Sciatic nerve (tissue), 2 donors: ENCODE measurements around the gene GBX1. TPM values are rescaled to one million over a fixed set of nuclear protein-coding genes. Genes with fewer than 3 reads are reported as not detected.

Experiments
- ATAC-seq: fragments of 200-7000 bp; cut with Tn5 transposase; one replicate; pipeline ENCODE4 v1.9.1; 2020; ENCODE audit warnings: mild to moderate bottlenecking, moderate library complexity
- DNase-seq: peaks from one replicate; pipeline ENCODE4 v3.0.0-alpha.2; 2020; ENCODE audit warnings: low spot score
- intact Hi-C: fragments of 100-400 bp; cut with DNase I; formaldehyde crosslinking; loops from one replicate; pipeline ENCODE4 v1.14.2; 2022
- total RNA-seq: library from RNA; stranded (reverse); fragmentation: NEBNext Ultra II Directional; extraction: Animal tissue kit (Norgen Biotek cat#: 25700); gene quantifications from one replicate; pipeline ENCODE4 v1.2.1, GENCODE V29; 2021
- donor health status: DM: no; HTN: no; CAD: no.
- donor health status: DM: no; HTN: no; CAD: no.

Gene GBX1
- total RNA-seq, 1 donor from 2014 or later: not detected

DNA sequence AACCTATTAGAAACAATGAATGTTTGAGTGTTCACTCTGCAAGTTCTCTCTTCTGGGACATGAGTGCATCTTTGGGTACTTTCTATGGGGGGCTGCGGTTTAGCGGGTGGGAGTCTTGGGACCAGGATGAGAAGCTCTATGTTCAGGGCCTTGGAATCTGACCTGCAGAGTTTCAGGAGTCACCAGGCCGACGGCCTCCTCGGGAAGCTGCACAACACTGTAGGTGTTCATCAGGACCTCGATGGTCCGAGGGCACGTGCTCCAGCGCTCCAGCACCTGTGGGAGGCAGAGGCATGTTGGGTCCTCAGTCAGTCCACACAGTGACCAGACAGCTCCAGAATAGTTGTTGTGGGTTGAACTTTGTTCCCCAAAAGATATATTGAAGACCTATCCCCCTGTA, 8.9 kb upstream of the GBX1 start:
- peak; percentile 19 for DNase-seq
- intact Hi-C loops: no loop called here

DNA sequence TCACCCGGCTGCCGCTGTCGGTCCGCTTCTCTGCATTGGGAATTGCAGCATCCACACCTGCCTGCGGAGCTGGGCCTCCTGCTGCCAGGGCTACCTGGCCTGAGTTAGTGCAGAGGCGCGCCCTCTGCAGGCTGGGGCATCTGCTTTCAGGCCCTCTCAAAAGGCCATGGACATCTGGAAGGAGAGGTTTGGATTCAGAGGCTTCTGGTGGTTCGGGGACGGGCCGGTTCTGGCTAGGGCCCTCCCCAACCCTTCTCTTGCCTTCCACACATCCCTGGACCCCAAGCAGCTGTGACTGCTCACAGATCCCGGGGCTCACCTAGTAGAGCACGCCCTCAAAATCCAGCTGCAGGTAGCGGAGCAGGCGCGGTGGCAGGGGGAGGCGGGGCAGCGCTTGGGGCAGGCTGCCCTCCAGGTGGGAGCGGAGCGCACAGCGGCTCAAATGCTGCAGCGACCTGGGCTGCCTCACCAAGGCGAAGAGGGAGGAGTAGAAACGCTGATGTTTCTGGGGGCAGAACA, 8.4 kb upstream of the GBX1 start:
- intact Hi-C loops: no loop called here
- ATAC-seq (no peak), DNase-seq (peak; percentile 47)

More for the DNA sequence above, 8.9 kb upstream of the GBX1 start:
- ATAC-seq: no peak

DNA sequence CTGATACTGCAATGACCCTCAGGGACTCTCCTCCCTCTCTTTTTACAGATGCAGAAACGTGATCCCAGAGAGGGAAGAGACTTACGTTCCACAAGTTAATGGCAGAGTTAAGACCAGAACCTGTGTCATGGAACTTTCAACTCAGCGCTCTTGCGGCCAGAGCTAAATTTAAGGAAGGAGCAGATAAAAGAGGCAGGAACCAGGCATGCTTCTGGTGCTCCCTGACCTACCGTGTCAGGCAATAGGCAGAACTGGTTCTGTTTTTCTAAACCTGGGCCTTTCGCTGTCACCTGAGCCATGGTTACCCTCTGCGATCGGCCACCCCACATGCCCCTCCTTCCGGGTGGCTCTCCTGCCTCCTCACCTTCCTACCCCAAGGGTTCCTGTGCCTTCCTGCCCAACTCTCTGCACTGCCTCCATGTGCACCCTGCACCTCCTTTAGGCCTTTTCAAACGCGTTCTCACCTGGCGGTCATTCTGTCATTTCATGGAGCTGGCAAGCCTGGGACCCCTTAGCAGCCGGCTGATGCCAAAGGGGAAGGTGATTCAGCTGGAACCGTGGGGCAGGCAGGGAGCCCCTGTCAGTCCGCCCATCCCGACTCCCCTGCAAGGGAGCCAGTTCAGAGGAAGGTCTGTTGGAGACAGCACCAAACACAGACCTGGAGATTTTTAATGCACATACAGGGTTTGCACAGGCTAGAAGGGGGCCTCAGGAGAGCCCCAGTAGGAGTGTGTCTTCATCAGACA, 7.7 kb upstream of the GBX1 start:
- DNase-seq (peak; percentile 50), ATAC-seq (no peak)
- intact Hi-C loops: no loop called here

DNA sequence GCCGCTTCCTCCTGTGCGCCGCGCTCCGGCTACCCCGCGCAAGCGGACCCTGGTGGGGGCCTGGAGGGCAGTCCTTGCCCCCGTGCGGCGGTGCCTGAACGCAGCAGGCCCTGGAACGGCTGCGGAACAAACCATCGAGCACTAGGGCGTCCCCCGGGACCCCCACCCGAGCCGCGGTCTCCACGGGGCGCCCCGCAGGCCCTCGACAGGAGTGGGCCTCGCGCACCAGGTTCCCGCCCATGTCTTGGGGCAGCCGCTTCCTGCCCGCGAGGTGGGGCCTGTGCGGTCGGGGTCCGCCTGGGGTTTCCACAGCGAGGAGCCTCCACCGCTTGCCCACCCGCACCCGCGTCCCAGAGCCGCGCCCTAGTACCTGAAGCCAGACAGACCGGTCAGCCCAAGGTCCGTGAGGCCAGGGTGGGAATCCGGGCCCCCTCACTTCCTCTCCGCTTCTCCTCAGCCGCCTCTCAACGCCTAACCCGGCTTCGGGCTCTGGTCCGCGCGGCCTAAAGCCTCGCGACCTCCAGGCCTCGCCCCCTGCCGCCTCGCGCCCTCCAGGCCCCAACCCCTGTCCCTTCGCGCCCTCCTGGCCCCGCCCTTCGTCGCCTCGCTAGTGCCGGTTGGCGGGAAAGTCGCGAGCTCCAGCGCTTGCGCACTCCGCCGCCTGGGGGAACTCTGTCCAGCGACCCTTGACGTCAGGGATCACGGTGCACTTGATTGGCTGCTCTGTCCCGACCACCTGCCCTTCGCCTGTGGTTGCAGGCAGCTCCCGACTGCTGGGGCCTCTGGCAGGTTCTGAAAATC, 7.0 kb upstream of the GBX1 start:
- peak; percentile 76 for DNase-seq
- intact Hi-C loops: loop anchor here (5.0 kb wide), 1 partner anchor 37 kb away; no protein-coding TSS in a partner anchor
- ATAC-seq: peak; percentile 50

DNA sequence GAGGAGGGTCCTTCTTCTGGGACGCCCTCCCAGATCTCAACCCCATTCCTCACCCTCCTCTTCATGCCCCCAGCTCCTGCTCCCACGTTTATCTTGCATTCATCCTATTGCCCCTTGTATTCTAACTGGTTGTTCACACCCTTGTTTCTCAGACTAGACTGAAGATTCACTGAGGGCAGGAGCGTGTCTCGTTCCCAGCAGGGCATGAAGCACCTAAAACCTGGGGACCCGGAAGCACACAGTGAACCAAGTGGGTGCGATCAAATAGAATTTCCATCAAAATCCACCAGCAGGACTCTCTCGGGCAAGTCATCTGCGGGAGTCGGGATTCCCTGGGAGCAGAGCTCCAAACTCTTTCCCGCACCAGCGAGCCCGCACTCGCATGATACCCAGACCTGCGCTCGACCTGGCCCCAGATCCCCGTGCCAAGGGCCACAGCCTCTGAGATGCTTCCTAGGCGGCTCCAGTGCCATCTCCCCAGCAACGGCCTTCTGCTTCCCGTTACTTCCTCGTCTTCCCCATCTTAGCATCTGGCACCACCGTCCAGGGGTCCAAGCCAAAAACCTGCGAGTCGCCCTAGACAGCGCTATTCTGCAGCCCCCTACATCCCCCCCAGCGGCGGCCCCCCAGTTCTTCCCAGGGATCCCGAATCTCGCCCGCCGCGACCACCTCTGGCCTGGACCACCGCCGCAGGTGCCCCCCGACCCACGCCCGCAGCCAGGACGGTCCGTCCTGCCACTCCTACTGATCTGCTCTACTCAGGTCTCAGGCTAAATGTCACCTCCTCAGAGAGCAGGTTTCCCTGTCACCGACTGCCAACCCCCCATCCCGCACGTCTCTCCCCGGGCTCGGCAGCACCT, 6.1 kb upstream of the GBX1 start:
- DNase-seq (peak; percentile 52), ATAC-seq (no peak)
- intact Hi-C loops: loop anchor here (5.0 kb wide), 1 partner anchor 36 kb away; no protein-coding TSS in a partner anchor

DNA sequence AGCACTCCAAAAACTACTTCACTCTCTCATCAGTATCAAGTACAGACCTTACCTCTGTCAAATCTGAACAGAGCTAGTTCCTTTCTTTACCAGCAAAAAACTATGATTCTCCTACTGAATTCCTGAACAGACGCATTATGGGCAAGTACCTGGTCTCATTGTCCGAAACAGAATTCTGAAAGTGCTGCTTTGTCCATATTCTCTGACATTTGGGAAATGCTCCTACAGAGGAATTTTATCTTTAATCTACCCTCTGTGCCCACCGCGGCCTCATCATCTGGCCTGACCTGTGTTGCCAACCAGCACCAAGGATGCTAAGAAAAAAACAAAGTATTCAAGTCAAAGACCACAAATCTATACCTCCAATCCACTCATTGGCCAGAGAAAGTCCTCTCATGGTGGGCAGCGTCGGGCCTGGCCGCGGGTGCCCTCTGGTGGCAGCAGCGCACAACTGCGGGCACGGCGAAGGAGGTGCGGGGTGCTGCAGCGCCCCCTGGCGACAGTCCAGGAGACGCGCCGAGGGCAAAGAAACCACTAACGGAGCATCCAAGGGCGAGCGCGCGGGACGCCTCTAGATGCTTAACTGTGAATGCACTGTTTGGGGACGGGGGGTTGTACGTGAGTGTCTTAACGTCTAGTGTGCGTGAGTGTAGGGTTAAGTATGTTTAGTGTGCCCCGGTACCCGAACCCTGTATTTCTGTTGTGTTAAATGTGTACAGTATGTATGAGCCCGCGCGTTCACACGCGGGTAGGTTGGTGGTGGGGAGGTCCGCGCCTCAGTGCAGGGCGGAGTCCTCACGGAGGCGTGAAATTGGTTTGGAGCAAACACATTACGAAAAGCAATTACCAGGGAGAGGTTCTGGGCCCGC, 5.0 kb upstream of the GBX1 start:
- peak; percentile 88 for DNase-seq
- intact Hi-C loops: loop anchor here (5.0 kb wide), 1 partner anchor 35 kb away; no protein-coding TSS in a partner anchor
- ATAC-seq: peak; percentile 83

DNA sequence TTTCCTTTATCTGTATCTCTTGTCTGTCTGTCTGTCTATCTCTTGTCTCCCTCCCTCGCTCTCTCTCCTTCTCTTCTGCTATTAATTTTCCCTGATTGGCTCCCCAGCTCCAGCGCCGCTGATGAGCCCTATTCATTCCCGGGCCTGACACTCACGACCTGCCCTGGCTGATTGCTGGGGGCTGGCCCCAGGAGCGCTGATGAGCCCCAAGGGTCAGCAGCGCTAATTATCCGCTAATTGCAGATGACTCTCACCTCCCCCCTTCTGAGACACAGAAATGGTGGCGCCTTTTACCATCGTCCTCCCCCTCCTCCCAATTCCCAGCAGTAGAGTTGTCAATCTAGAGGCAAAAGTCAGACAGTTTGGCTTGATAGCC, 1.3 kb upstream of the GBX1 start:
- intact Hi-C loops: no loop called here
- DNase-seq: peak; percentile 17

DNA sequence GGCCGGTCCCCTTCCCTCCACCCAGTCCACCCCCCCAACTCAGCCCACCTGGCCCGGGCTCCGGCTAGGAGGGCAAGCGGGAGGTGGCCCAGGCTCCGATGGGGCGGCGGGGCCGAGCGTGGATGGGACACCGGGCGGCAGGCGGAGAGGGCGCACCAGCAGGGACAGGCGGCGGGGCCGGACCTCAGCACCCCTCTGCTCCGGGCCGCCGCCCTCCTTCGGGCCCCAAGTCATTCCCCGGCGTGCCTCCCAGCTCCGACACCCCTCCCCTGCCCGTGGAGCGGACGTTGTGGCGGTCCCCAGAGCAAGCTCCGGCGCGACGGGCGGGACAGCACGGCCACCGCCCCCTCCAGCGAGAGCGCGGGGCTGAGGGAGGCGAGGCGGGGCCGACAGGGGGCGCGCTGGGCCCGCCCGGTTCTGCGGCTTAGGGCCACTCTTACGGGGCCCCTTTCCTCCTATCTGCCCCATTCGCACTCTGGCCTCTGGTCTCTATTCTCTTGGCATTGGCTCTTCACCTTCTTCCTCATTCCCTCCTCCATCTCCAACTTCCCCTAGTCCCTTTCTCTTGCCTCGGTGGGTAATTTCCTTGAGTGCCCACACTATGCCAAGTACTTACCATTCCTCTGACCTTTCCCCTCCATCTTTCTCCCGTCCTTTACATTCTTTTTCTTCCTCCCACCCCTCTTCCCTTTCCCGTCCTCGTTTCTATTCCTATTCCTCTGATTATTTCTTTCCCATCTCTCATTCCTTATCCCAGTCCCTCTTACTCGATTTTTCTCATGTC, 701 bp upstream of the GBX1 start:
- DNase-seq: peak; percentile 52
- intact Hi-C loops: no loop called here

More for the DNA sequence above, 1.3 kb upstream of the GBX1 start:
- ATAC-seq: no peak

DNA sequence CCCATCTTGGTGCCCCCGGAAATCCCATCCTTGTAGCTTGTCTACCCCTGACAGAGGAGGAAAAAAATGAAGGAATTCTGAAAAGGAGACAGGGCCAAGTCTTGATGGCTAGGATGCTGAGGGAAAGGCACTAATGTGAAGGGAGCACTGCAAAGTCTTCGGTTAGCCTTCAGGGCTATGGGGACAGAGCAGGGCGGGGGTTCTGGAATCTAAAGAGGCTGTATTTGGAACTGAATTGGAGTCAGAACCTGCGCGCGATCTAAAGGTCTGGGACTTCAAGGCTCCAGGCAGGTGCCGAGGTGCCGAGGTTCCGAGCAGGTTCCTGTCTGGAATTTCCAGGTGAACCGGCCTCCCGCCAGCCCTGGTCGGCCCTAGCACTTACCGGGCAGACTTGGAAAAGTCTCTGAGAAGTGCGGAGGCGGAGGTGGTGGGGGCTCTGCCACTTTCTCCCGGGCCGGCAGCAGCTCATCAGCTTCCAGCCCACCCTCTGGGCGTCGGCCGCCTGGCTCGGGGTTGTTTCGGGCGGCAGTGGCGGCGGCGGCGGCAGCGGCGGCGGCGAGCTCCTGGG, 781 bp downstream of the GBX1 start:
- peak; percentile 55 for DNase-seq

More for the DNA sequence above, 701 bp upstream of the GBX1 start:
- peak; percentile 58 for ATAC-seq

DNA sequence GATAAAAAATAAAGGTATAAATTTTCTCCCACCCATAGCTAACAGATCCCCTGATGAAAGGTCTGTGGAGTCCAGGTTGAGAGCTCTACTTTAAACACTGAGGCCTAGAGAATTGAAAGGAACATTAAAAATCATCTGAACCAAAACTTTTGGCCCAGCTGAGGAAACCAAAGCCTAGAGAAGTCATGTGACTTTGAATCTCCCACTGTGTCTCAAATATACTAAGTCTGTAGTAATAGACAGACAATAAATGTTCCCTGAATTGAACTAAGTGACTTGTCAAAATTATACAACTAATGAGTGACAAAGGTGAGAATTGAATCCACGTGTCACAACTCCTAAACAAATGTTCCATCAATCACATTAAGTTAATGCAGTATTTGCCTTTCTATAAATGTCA, 5.7 kb downstream of the GBX1 start:
- intact Hi-C loops: no loop called here
- no peak for ATAC-seq
- DNase-seq: no peak

More for the DNA sequence above, 781 bp downstream of the GBX1 start:
- intact Hi-C loops: no loop called here
- ATAC-seq: no peak

DNA sequence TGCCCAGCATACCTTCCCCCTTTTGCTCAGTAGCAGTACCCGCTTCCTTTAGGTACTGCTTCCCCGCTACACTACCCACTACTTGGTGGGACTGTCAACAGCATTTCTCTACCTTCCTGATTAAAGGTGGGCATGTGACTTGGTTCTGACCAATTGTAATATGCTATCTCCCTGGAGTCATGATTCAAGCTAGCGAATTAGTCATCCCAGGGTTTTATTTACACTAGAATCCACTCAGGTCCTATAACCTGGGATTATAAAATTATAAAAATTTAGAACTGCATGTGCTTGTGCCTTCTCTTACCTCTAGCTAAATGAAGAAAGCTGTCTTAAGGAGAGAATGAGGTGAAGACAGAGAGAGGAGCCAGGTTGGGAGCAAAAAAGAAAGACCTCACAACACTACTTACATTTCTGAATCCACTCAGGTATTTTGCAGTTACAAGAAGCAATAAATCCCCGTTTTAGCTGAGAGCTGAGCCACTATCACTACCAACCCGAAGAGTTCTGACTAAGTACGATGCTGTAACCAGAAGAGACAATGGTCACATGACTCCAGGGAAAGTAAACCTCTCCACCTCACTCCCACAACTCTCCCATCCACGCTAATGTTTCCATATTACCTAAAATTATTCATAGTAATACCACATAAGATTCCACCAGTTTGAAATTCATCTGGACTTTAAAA, 9.7 kb downstream of the GBX1 start:
- DNase-seq (no peak), ATAC-seq (no peak)
- intact Hi-C loops: no loop called here

DNA sequence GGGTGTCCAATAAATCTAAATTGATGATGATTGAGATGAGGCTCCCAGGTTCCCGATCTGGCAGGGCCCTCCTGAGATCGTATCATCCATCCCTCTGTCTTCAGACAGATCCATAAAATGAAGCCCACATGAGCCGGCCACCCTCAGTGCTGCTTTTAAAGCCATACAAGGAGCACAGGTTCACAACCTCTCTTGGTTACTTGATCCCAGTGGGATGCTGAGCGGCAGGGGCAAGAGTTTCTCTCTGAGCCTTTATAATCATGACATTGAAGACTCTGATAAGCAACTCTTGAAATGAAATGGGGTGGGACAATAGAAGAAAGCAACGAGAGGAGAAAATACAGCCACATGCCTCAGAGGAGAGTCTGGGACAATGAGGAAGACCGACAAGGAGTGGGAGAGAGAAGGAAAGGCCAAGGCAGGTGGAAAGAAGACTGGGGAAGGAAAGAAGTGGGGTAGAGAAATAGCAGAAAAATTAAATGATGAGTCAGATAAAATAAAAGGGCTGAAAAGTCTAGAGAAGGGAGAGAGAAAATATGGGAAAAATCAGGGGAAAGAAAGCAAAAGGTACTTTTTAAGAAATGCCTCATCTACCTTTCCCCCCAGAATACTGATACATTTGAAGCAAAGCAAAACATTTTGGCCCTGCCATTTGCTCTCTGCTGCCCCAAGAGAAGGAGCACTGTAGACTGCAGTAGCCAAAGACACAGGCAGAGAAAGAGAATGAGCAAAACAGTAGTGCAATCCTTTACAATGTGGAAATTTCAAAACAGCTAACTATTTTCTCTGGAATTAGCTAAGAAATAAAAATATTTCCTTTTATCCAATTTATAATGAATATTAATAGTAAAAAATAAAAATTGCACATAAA, 14.6 kb downstream of the GBX1 start:
- ATAC-seq (no peak), DNase-seq (peak; percentile 41)
- intact Hi-C loops: no loop called here

DNA sequence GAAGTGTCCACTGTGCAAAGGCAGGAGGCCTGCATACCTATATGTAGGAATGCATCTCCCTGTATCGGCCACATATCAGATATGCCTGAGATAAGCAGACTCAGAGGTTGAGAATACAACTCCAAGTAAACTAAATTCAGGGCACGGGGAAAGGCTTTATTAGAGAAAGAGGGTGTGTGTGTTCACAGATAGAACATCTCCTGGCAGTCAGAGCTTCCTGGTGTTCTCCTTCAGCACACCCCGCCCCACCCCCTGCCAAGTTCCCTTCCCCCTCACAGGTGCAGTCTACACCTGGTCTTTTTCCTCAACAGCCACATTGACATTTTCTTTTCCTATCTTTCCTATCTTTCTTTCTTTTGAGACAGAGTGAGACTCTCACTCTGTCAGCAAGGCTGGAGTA, 17.1 kb downstream of the GBX1 start:
- ATAC-seq (no peak), DNase-seq (peak; percentile 14)
- intact Hi-C loops: no loop called here

DNA sequence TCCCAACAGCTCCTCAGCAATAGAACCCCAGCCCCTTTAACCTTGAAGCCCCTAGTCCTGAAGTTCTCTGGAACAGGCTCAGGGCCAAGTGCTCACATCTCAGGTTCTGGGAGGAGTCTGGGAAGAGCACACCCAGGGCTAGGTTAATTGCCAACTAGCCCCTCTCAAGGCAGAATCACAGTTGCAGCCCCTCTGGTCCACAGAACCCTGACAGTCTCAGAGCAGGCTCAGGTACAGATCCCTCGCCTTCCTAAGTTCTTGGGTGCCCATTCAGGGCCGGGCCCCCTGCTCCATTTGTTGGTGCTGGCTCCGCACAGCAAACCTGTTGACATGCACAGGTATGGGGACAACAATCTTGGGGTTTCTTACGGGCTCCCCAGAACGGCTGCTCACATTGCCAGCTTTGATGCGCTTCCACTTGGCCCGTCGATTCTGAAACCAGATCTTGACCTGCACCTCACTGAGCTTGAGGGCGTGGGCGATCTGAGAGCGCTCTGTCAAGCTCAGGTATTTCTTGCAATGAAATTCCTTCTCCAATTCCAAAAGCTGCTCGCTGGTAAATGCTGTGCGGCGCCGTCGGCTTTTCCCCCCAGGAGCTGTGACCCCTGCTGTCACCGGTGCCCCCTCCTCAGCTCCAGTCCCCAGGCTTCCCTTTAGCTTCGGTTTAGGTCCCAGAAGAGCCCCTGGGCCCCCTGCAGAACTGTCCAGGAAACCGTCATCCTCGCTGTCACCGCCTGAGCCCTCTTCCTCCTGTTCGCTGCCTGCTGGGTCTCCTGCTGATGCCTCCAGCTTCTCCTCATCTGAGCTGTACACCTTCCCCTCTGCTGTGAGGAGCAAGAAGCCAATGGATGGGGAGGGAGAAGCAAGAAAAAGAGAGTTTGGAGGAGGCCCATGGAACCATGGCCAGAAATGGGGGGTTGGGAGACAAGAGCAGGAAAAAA, 18.9 kb downstream of the GBX1 start:
- ATAC-seq: no peak
- intact Hi-C loops: no loop called here
- DNase-seq: peak; percentile 46

DNA sequence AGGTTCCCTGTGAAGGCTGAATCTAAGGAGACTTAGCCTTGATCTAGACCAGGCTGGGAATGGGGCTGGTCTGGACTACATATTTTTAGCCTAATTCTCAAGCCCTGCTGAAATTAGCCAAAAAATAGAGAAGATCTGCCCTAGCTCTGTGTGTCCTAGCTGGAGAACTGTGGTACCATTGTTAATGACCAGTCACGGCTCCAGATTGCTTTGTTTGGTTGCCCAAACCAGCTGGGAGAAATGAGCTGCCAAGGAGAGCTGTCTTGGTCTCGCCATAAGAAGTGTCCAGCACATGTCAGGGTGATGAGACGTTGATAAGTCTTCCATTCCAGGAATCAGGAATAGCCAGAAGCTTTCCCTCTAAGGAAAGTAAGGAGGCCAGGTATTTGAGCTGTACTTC, 20.7 kb downstream of the GBX1 start:
- intact Hi-C loops: no loop called here
- ATAC-seq (no peak), DNase-seq (no peak)
